Vagina (tissue), 2 donors: ENCODE results near the gene KLHL29.

ENCODE experiments used
- CTCF ChIP-seq, 3 experiments: fragments of 450-650 bp in 2 of 3; fragments of 200-600 bp in 1 of 3; sonication (generic) in 1 of 3; IDR thresholded peaks; one replicate each; pipeline ENCODE4 v1.5.1; 2017 to 2019; ENCODE audit warnings: antibody characterized with exemption in 3 of 3, mild to moderate bottlenecking in 2 of 3, moderate library complexity in 2 of 3
- POLR2A ChIP-seq, 2 donors: fragments of 450-650 bp; IDR thresholded peaks; one replicate each; pipeline ENCODE4 v1.6.1; 2017; ENCODE audit warnings: antibody characterized with exemption in 2 of 2, mild to moderate bottlenecking in 2 of 2, moderate library complexity in 2 of 2
- POLR2AphosphoS5 ChIP-seq, 2 donors: sonication (generic); formaldehyde crosslinking; IDR thresholded peaks; one replicate each; pipeline ENCODE4 v1.9.0; 2017; ENCODE audit warnings: antibody characterized with exemption in 2 of 2, mild to moderate bottlenecking in 2 of 2, low read depth in 1 of 2; ENCODE audit not compliant: insufficient read depth in 1 of 2

GRCh38 chr2:23493846-23494245 lies 108.9 kb downstream of the KLHL29 start:
- TF ChIP-seq CTCF (IDR thresholded peaks at IDR 0.05), result no peak
- no peak for TF ChIP-seq POLR2AphosphoS5 (IDR thresholded peaks at IDR 0.05; ENCODE audit: insufficient read depth in 1 of 2, low read depth in 1 of 2)
- no peak for TF ChIP-seq POLR2A (IDR thresholded peaks at IDR 0.05)
